Stimulated activated CD4-positive, alpha-beta T cell treated with anti-CD3 and anti-CD28 coated beads, Interleukin-12 subunit alpha, Interleukin-12 subunit beta, amount 100 ng/mL, for 24 hours (primary cell): ENCODE measurements around the gene SDS.

Experiments
- DNase-seq, 2 experiments: peaks; one replicate each; pipeline ENCODE4 v3.0.0-alpha.2; 2020; ENCODE audit warnings: low read depth in 2 of 2

SDS gene

GRCh38 chr12:113348849-113349536 lies 54.7 kb downstream of the SDS start:
- DNase-seq: no peak

GRCh38 chr12:113347892-113348291 lies 55.8 kb downstream of the SDS start:
- DNase-seq: no peak

GRCh38 chr12:113347107-113347506 lies 56.6 kb downstream of the SDS start:
- DNase-seq: no peak

GRCh38 chr12:113346353-113346752 lies 57.3 kb downstream of the SDS start:
- DNase-seq: no peak

- no peak for DNase-seq
Observed at GRCh38 chr12:113345318-113345717, 58.4 kb downstream of the SDS start.
